ENCODE results near the gene PLGRKT.

- TF ChIP-seq CTCF (conservative IDR thresholded peaks at IDR 0.05) (no peak), EZH2 (IDR thresholded peaks at IDR 0.05; ENCODE audit: low read depth) (no peak)
Measured at GRCh38 chr9:5443850-5444249, 6.1 kb upstream of the PLGRKT start.

Measured in PC-9 (cell line).